Trophoblast cell (in vitro differentiated cells and primary cell): ENCODE data around the gene TPRG1.

ENCODE experiments used
- DNase-seq, 2 donors: peaks; one replicate each; pipeline ENCODE4 v3.0.0-alpha.2; 2016
- H2AFZ ChIP-seq: 2 replicates; pipeline ENCODE4 v1.6.1; 2013; ENCODE audit warnings: low read length, moderate library complexity, mild to moderate bottlenecking; ENCODE audit not compliant: insufficient read depth, poor library complexity
- H2AK5ac ChIP-seq: 2 replicates; pipeline ENCODE4 v1.6.1; 2013; ENCODE audit warnings: mild to moderate bottlenecking, low read length
- H2BK120ac ChIP-seq: 2 replicates; pipeline ENCODE4 v1.6.1; 2013; ENCODE audit warnings: low read length, mild to moderate bottlenecking, moderate library complexity; ENCODE audit not compliant: insufficient read depth, poor library complexity
- H2BK12ac ChIP-seq: 2 replicates; pipeline ENCODE4 v1.6.1; 2013; ENCODE audit warnings: mild to moderate bottlenecking, low read length, moderate library complexity
- H2BK5ac ChIP-seq: 2 replicates; pipeline ENCODE4 v1.6.1; 2013; ENCODE audit warnings: low read length, low read depth, moderate library complexity, mild to moderate bottlenecking; ENCODE audit not compliant: poor library complexity
- H3K14ac ChIP-seq: 2 replicates; pipeline ENCODE4 v1.6.1; 2013; ENCODE audit warnings: mild to moderate bottlenecking, low read length
- H3K18ac ChIP-seq: 2 replicates; pipeline ENCODE4 v1.6.1; 2013; ENCODE audit warnings: mild to moderate bottlenecking, low read length
- H3K23ac ChIP-seq: 2 replicates; pipeline ENCODE4 v1.6.1; 2013; ENCODE audit warnings: low read length
- H3K27ac ChIP-seq: 2 replicates; pipeline ENCODE4 v1.5.1; 2013; ENCODE audit warnings: low read depth, mild to moderate bottlenecking, inconsistent platforms, low read length, moderate library complexity
- H3K27me3 ChIP-seq: 2 replicates; pipeline ENCODE4 v1.6.1; 2013; ENCODE audit warnings: inconsistent platforms, mild to moderate bottlenecking, low read length, moderate library complexity; ENCODE audit not compliant: insufficient read depth
- H3K36me3 ChIP-seq, 2 experiments: 1 replicate in 1 of 2; 2 replicates in 1 of 2; pipeline ENCODE4 v1.6.1; 2013; ENCODE audit warnings: low read length in 2 of 2, mild to moderate bottlenecking in 2 of 2, moderate library complexity in 1 of 2; ENCODE audit not compliant: insufficient read depth in 2 of 2, control insufficient read depth in 1 of 2
- H3K4ac ChIP-seq: 2 replicates; pipeline ENCODE4 v1.6.1; 2013; ENCODE audit warnings: low read depth, mild to moderate bottlenecking, low read length, moderate library complexity
- H3K4me1 ChIP-seq, 2 experiments: 1 replicate in 1 of 2; 2 replicates in 1 of 2; pipeline ENCODE4 v1.6.1; 2013; ENCODE audit warnings: low read length in 2 of 2, mild to moderate bottlenecking in 2 of 2, moderate library complexity in 1 of 2; ENCODE audit not compliant: insufficient read depth in 2 of 2, control insufficient read depth in 1 of 2
- H3K4me2 ChIP-seq: 2 replicates; pipeline ENCODE4 v1.6.1; 2013; ENCODE audit warnings: inconsistent platforms, mild to moderate bottlenecking, low read length, moderate library complexity
- H3K4me3 ChIP-seq: 2 replicates; pipeline ENCODE4 v1.5.1; 2013; ENCODE audit warnings: mild to moderate bottlenecking, low read depth, low read length, inconsistent platforms
- H3K79me1 ChIP-seq: one replicate; pipeline ENCODE4 v1.6.1; 2013; ENCODE audit warnings: low read length
- H3K79me2 ChIP-seq: 2 replicates; pipeline ENCODE4 v1.6.1; 2013; ENCODE audit warnings: low read length, mild to moderate bottlenecking; ENCODE audit not compliant: control insufficient read depth, insufficient read depth, poor library complexity
- H3K9ac ChIP-seq: 2 replicates; pipeline ENCODE4 v1.6.1; 2013; ENCODE audit warnings: mild to moderate bottlenecking, low read length
- H3K9me3 ChIP-seq: 2 replicates; pipeline ENCODE4 v1.6.1; 2013; ENCODE audit warnings: low read depth, mild to moderate bottlenecking, control low read depth, inconsistent platforms, low read length; ENCODE audit not compliant: insufficient read depth
- H4K12ac ChIP-seq: 2 replicates; pipeline ENCODE4 v1.6.1; 2013; ENCODE audit warnings: low read depth, mild to moderate bottlenecking, low read length, moderate library complexity
- H4K8ac ChIP-seq: 2 replicates; pipeline ENCODE4 v1.6.1; 2013; ENCODE audit warnings: low read depth, mild to moderate bottlenecking, low read length, moderate library complexity
- H4K91ac ChIP-seq: one replicate; pipeline ENCODE4 v1.6.1; 2013; ENCODE audit warnings: low read depth, mild to moderate bottlenecking, low read length, moderate library complexity
- WGBS: extraction: QIAGEN DNeasy Blood & Tissue Kit; methylation state at CpG from one replicate; pipeline ENCODE4 v1.1.7; 2013; ENCODE audit warnings: missing lambda C conversion rate; ENCODE audit not compliant: insufficient read length, insufficient coverage; ENCODE audit errors: extremely low coverage; 5-methylcytosine and 5-hydroxymethylcytosine counted together

The TPRG1 gene

GRCh38 chr3:189132231-189132671 is 39.5 kb upstream of the TPRG1 start:
- Histone ChIP-seq H3K14ac (peak overlapping the region; percentile 18), H4K91ac (peak overlapping the region; percentile 46), H3K23ac (no peak overlapping the region), H3K9ac (no peak overlapping the region), H2BK12ac (peak overlapping the region; percentile 62), H3K27ac (peak overlapping the region; percentile 97), H3K18ac (no peak overlapping the region), H3K9me3 (no peaks in the 10 kb centered on the region), H2AK5ac (no peak overlapping the region), H2BK120ac (peak overlapping the region; percentile 41), H3K4me1 (peaks cover 10 to 17% of the 10 kb centered on the region in 2 experiments), H3K4ac (peak overlapping the region; percentile 37), H3K79me2 (peaks cover 3% of the 10 kb centered on the region), H3K79me1 (peaks cover 18% of the 10 kb centered on the region), H2BK5ac (peak overlapping the region; percentile 82), H3K4me2 (peak overlapping the region; percentile 40), H2AFZ (no peak overlapping the region), H4K12ac (no peak overlapping the region), H3K36me3 (no peaks in the 10 kb centered on the region), H3K27me3 (no peaks in the 10 kb centered on the region), H3K4me3 (no peak overlapping the region), H4K8ac (peak overlapping the region; percentile 22)
- peak; percentile 43 to 69 for DNase-seq
- no CpG with 5 or more reads among the region's 9 CpGs for WGBS

- Histone ChIP-seq H3K9me3 (no peaks in the 10 kb centered on the region), H2BK5ac (peak overlapping the region; percentile 95), H3K36me3 (no peaks in the 10 kb centered on the region), H2BK12ac (peak overlapping the region; percentile 100), H3K4me3 (no peak overlapping the region), H3K14ac (peak overlapping the region; percentile 92), H3K4me2 (peak overlapping the region; percentile 32), H3K27ac (peak overlapping the region; percentile 97), H3K18ac (no peak overlapping the region), H3K79me2 (peaks cover 3% of the 10 kb centered on the region), H2BK120ac (peak overlapping the region; percentile 93), H2AFZ (no peak overlapping the region), H3K79me1 (peaks cover 19% of the 10 kb centered on the region), H4K8ac (no peak overlapping the region), H2AK5ac (no peak overlapping the region), H4K12ac (no peak overlapping the region), H4K91ac (no peak overlapping the region), H3K4me1 (peaks cover 14 to 21% of the 10 kb centered on the region in 2 experiments), H3K9ac (no peak overlapping the region), H3K4ac (no peak overlapping the region), H3K27me3 (no peaks in the 10 kb centered on the region), H3K23ac (no peak overlapping the region)
- WGBS = no CpG with 5 or more reads among the region's 2 CpGs
- peak in 1 of 2 donors; percentile 37 for DNase-seq
These were observed 38.9 kb upstream of the TPRG1 start for GRCh38 chr3:189132839-189133238.

GRCh38 chr3:189133768-189134167 is 38.0 kb upstream of the TPRG1 start:
- Histone ChIP-seq H3K9ac (no peak overlapping the region), H2BK5ac (no peak overlapping the region)

GRCh38 chr3:189137416-189137815 is 34.4 kb upstream of the TPRG1 start:
- Histone ChIP-seq H3K79me1 (peaks cover 12% of the 10 kb centered on the region), H3K4me2 (no peak overlapping the region), H3K14ac (no peak overlapping the region), H4K8ac (no peak overlapping the region), H2BK120ac (no peak overlapping the region), H3K4ac (no peak overlapping the region), H4K12ac (no peak overlapping the region), H3K36me3 (no peaks in the 10 kb centered on the region), H3K23ac (no peak overlapping the region), H3K9me3 (no peaks in the 10 kb centered on the region), H3K27ac (peak overlapping the region; percentile 20), H3K18ac (no peak overlapping the region), H3K9ac (no peak overlapping the region), H2BK5ac (peak overlapping the region; percentile 6), H2AK5ac (no peak overlapping the region), H3K79me2 (peaks cover 3% of the 10 kb centered on the region), H3K4me1 (peaks cover 10 to 17% of the 10 kb centered on the region in 2 experiments), H4K91ac (no peak overlapping the region), H3K4me3 (no peak overlapping the region), H2AFZ (no peak overlapping the region), H3K27me3 (no peaks in the 10 kb centered on the region), H2BK12ac (no peak overlapping the region)
- no peak for DNase-seq
- WGBS = no CpG with 5 or more reads among the region's 4 CpGs

More at GRCh38 chr3:189133768-189134167, 38.0 kb upstream of the TPRG1 start:
- Histone ChIP-seq H3K23ac (no peak overlapping the region), H4K91ac (no peak overlapping the region), H3K79me1 (peaks cover 18% of the 10 kb centered on the region), H2AFZ (no peak overlapping the region), H3K36me3 (no peaks in the 10 kb centered on the region), H4K12ac (no peak overlapping the region), H3K27me3 (no peaks in the 10 kb centered on the region), H4K8ac (no peak overlapping the region), H2AK5ac (no peak overlapping the region), H3K4ac (no peak overlapping the region), H3K18ac (no peak overlapping the region), H3K4me1 (peaks cover 14 to 21% of the 10 kb centered on the region in 2 experiments), H3K9me3 (no peaks in the 10 kb centered on the region), H3K4me2 (no peak overlapping the region), H3K79me2 (peaks cover 3% of the 10 kb centered on the region), H2BK12ac (peak overlapping the region; percentile 5), H3K14ac (no peak overlapping the region), H2BK120ac (peak overlapping the region; percentile 26), H3K27ac (peak overlapping the region; percentile 97), H3K4me3 (no peak overlapping the region)
- no peak for DNase-seq
